ENCODE results near the gene NFX1.
A peak's percentile ranks its signal among the peaks of the same experiment; 100 is the strongest.
"Not testable (repeated sequence)": the region's sequence is repeated elsewhere in the genome, so short reads cannot be mapped to it uniquely, and the experiment has no call there.

NFX1 gene

DNA sequence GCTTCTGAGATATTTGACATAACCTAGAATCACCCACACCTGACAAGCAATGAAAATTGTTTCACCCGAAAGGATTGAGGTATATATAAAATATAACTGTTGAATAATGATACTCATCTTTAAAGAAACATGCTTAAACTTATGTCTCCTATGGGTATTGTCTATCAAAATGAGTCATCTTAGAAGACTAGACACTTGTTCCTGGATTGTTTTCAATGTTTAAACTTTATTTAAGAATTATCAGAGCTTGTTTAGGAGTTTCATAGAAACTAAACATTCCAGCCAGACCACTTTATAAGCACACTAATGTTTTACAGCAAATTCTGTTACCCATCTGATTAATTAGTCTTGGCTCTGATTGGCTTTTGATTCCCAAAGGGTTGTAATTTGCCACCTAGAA, 19.6 kb downstream of the NFX1 start:
- H3K27me3 ChIP-seq, result no peaks in the 10 kb centered on the region
- H3K4me3 ChIP-seq (ENCODE audit: low read depth in 1 of 2, low read length in 1 of 2), result no peak overlapping the region
- H3K9me3 ChIP-seq, result no peaks in the 10 kb centered on the region
- H3K4me1 ChIP-seq (ENCODE audit: control insufficient read depth in 1 of 2, insufficient read depth in 1 of 2, low read depth in 1 of 2, low read length in 1 of 2), result peaks cover 5 to 7% of the 10 kb centered on the region in 2 experiments
- peaks cover 83% of the 10 kb centered on the region for H3K36me3 ChIP-seq
- H3K27ac ChIP-seq, result no peak overlapping the region
- TF ChIP-seq, protein P1, sequence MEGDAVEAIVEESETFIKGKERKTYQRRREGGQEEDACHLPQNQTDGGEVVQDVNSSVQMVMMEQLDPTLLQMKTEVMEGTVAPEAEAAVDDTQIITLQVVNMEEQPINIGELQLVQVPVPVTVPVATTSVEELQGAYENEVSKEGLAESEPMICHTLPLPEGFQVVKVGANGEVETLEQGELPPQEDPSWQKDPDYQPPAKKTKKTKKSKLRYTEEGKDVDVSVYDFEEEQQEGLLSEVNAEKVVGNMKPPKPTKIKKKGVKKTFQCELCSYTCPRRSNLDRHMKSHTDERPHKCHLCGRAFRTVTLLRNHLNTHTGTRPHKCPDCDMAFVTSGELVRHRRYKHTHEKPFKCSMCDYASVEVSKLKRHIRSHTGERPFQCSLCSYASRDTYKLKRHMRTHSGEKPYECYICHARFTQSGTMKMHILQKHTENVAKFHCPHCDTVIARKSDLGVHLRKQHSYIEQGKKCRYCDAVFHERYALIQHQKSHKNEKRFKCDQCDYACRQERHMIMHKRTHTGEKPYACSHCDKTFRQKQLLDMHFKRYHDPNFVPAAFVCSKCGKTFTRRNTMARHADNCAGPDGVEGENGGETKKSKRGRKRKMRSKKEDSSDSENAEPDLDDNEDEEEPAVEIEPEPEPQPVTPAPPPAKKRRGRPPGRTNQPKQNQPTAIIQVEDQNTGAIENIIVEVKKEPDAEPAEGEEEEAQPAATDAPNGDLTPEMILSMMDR (IDR thresholded peaks at IDR 0.05), result no peak

DNA sequence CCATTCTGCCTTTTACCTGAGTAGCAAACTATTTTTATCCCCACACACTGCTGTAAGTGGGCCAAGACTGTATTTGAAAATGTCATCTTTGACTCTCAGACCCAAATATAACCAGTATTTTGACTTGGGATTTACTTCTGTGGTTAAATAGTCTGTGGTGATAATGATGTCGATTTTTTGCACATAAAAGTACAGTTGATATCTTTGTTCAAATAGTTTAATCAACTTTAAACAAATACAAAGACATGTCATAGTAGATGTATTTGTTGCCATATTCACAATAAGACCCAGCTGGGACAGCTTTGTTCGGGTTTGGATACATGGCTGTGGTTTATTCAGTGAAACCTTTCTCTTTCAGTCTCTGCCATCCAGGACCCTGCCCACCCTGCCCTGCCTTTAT, 20.4 kb downstream of the NFX1 start:
- H3K27ac ChIP-seq, result no peak overlapping the region
- peaks cover 75% of the 10 kb centered on the region for H3K36me3 ChIP-seq
- TF ChIP-seq, protein P1 (IDR thresholded peaks at IDR 0.05), result no peak
- H3K9me3 ChIP-seq, result no peaks in the 10 kb centered on the region
- H3K4me3 ChIP-seq (ENCODE audit: low read depth in 1 of 2, low read length in 1 of 2), result no peak overlapping the region
- no peaks in the 10 kb centered on the region for H3K27me3 ChIP-seq
- peaks cover 13 to 15% of the 10 kb centered on the region in 2 experiments for H3K4me1 ChIP-seq (ENCODE audit: control insufficient read depth in 1 of 2, insufficient read depth in 1 of 2, low read depth in 1 of 2, low read length in 1 of 2)

DNA sequence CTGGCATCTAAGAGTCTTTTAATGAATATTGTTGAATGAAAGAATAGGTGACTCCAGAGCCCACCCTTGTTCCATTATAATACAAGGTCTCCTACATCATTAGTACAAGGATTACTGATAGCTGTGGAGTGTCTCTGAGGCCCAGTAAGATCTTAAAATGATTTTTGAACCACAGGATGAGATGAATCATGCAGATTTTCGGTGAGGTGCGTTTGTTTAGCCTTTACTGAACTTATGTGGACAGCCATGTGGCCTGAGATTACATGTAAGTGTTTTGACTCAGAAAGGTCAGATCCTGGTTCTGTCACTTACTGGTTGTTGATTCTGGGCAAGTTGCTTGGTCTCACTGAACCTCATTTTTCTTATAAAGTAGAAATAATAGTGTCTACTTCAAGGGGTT, 21.6 kb downstream of the NFX1 start:
- H3K9me3 ChIP-seq, result no peaks in the 10 kb centered on the region
- H3K27ac ChIP-seq, result no peak overlapping the region
- TF ChIP-seq, protein P1 (IDR thresholded peaks at IDR 0.05), result no peak
- H3K4me1 ChIP-seq (ENCODE audit: control insufficient read depth in 1 of 2, insufficient read depth in 1 of 2, low read depth in 1 of 2, low read length in 1 of 2), result peaks cover 24 to 26% of the 10 kb centered on the region in 2 experiments
- peaks cover 63% of the 10 kb centered on the region for H3K36me3 ChIP-seq
- H3K4me3 ChIP-seq (ENCODE audit: low read depth in 1 of 2, low read length in 1 of 2), result no peak overlapping the region
- no peaks in the 10 kb centered on the region for H3K27me3 ChIP-seq

DNA sequence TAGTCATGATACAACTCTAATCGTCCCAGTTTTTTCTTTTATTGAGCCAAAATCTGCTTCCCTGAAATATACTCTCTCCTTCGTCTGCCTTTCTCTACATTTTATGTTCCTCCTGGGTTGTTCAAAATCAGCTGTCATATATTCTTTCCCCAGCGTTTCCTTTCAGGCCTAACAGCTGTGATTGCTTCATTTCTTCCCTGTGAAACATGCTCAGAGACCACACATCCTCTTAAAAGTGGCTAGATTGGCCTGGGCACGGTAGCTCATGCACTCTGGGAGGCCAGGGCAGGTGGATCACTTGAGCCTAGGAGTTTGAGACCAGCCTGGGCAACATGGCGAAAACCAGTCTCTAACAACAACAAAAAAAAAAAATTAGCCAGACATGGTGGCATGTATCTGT, 25.1 kb downstream of the NFX1 start:
- TF ChIP-seq, protein P1 (IDR thresholded peaks at IDR 0.05), result no peak
- Histone ChIP-seq H3K27ac (peak overlapping the region; percentile 80), H3K36me3 (peaks cover 34% of the 10 kb centered on the region), H3K9me3 (no peaks in the 10 kb centered on the region), H3K4me1 (ENCODE audit: control insufficient read depth in 1 of 2, insufficient read depth in 1 of 2, low read depth in 1 of 2, low read length in 1 of 2) (peaks cover 50 to 53% of the 10 kb centered on the region in 2 experiments), H3K4me3 (ENCODE audit: low read depth in 1 of 2, low read length in 1 of 2) (no peak overlapping the region), H3K27me3 (no peaks in the 10 kb centered on the region)

DNA sequence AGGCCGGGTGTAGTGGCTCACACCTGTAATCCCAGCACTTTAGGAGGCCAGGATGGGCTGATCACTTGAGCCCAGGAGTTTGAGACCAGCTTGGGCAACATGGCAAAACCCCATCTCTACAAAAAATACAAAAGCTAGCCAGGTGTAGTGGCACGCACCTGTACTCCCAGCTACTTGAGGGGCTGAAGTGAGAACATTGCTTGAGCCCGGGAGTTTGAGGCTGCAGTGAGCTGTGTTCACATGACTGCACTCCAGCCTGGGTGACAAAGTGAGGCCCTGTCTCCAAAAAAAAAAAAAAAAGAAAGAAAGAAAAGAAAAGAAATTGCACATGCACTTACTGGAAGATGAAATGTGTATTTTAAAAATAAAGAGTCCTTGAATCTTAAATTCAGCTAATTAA, 26.8 kb downstream of the NFX1 start:
- peaks cover 25% of the 10 kb centered on the region for H3K36me3 ChIP-seq
- not testable (repeated sequence) for H3K9me3 ChIP-seq; H3K4me3 ChIP-seq (ENCODE audit: low read depth in 1 of 2, low read length in 1 of 2); H3K27me3 ChIP-seq
- H3K4me1 ChIP-seq (ENCODE audit: control insufficient read depth in 1 of 2, insufficient read depth in 1 of 2, low read depth in 1 of 2, low read length in 1 of 2), result peaks cover 59 to 64% of the 10 kb centered on the region in 2 experiments
- H3K27ac ChIP-seq, result peak overlapping the region; percentile 80

DNA sequence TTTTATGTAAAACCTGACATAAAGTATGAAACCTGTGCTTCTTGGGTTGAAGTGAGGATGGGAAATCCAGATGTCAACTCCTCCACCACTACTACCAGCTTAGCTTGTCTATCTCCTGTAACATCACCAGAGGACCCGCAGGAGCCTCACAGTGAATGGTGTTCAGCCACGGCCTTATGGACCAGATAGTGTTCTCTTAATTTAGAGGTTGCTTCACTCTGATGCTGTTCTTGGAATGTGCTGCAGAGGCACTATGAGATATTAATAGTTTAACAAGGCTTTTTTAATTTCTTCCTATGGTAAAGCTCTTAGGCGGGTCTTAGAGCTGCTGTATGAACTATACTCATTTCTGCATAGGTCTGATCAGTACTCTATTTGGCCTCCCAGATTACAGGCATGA, 27.9 kb downstream of the NFX1 start:
- TF ChIP-seq, protein P1 (IDR thresholded peaks at IDR 0.05), result no peak
- Histone ChIP-seq H3K36me3 (peaks cover 25% of the 10 kb centered on the region), H3K4me3 (ENCODE audit: low read depth in 1 of 2, low read length in 1 of 2) (no peak overlapping the region), H3K27ac (peak overlapping the region; percentile 68), H3K4me1 (ENCODE audit: control insufficient read depth in 1 of 2, insufficient read depth in 1 of 2, low read depth in 1 of 2, low read length in 1 of 2) (peaks cover 59 to 64% of the 10 kb centered on the region in 2 experiments), H3K9me3 (no peaks in the 10 kb centered on the region), H3K27me3 (no peaks in the 10 kb centered on the region)
